ENCODE data around the gene PROP1.
"Not testable (repeated sequence)": the region's sequence is repeated elsewhere in the genome, so short reads cannot be mapped to it uniquely, and the experiment has no call there.

PROP1 gene

DNA sequence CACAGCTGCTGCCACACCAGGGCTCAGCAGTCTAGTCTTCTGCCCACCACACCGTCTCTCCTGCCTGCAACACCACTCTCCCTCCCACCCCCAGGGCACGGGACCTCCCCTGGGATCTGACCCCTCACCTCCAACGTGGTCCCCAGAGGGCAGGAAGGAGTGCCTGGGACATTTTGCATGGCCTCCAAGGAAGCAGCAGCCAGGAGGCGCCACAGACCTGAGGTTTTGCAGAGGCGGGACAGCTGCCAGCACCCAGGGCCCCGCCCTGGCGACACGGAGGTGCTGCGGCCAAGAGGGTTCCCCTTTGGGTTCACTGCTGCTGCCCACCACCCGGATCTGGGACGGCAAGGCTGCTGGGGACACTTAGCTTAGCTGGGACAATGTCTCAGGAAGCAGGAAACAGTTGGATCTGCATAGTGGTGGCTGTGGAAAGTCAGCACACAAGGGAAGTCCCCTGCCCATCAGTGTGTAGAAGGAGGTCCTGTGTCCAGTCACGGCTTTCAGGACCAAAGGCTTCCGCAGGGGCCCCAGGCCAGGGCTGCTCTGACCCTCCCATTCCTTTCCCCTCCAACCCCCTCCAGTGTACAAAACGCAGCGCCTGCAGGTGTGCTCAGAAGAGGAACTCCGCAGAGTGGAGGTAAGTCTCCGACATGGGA lies 13.8 kb downstream of the PROP1 start:
- no peak for DNase-seq

DNA sequence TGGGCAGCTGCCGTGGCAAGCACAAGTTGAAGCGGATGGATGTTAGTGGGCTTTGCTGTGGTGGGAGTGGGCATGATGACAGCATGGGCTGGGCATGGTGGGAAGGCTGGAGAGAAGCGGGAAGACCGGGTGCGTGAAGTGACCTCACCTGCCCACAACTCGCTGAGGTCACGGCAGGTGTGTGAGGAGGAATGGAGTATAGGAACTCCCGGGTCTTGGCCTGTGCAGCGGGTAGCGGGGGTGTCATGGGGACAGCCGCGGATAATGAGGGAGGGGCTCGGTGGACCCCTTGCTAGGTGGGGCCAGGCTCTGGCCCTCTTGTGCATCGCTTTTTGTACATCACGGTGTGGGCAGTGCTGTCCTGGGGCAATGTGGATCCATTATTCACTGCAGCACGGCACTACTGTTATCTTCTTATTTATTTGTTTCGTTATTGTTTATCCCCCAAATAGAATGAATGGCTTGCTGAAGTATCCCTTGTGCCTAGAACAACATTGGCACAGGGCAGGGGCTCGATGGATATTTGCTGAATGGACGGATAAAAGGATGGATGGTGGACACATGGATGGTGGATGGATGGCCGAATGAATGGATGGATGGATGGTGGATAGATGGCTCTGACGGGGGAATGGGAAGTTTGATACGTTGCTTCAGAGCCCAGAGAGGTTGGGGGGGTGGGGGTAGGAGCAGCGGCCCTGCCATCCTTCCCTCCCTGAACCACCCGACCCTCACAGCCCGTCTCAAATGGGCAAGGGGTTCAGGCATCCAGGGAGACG lies 14.6 kb downstream of the PROP1 start:
- no peak for DNase-seq

DNA sequence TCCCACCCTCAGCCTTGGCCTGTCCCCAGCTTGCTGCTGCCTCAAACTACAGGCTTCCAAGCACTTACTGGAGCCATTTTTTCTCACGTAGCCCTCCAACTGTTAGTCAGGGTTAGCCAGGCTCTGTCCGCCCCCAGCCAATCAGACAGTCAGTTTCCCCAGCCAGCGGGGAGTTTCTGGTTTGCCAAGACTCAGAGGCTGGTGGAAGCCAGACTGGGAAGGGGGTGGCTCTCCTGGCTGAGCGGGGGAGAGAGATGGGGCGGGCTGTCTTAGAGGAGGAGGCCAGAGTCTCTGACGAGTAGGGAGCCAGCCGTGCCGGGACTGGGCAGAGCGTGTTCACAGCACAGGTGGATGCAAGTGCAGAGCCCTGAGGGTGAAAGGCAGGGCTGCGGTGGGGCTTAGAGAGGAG lies 15.3 kb downstream of the PROP1 start:
- DNase-seq, result no peak

DNA sequence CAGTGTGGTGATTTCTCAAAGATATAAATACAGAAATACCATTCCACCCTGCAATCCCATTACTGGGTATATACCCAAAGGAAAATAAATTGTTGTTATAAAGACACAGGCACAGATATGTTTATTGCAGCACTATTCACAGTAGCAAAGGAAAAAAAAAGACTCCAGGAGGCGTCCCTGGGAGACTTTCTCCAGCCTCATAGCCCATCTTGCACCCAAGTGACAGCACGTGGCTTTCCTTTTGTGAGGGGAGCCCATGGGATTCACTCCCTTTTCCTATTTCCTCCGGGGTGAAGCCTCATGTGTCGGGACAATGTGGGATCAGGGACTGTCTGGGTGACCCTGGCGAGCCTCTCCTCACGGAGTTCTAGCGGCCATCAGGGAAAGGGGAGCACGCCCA lies 18.4 kb downstream of the PROP1 start:
- not testable (repeated sequence) for DNase-seq

DNA sequence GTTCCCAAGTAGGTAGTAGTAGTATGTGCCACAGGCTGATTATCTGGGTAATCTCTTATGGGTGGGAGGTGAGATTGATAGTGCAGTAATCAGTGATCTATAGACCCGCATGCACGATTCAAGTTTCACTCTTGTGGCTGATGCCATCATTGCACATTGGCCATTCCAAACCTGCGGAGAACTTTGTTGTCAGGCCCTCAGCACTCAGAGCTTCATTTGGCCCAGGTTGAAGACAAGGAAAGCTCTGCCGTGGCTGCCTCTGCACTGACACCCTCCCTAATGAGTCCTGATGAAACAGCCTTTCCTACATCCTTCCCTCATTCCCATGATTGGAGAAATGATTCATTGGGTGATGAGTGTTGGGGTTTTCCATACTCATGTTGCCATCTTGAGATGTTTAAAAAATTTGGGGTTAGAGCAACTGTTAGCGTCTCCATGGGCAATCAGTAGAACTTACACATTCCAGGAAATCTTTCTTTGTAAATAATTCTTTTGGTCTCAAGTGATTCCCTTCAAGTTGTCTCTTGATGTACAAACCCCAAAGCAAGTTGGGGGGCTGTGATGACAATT lies 22.9 kb downstream of the PROP1 start:
- no peak for DNase-seq

DNA sequence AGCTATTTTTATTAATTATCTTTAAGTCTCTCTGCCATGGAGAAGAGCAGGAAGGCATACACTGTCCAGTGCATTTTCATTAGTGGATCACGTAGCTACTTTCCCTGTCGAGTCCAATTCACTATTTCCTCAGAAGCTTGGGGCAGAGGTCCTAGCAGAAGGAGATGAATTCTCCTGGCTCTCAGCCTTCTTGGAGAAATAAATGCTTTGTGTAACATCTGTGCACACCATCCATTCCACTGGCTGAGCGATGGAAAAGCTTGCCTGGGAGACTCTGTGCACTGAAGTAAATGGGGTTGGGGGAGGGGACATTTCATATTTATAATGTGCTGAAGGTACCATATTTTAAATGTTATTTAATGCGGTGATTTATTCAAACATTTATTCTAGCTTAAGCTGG lies 23.4 kb downstream of the PROP1 start:
- no peak for DNase-seq

DNA sequence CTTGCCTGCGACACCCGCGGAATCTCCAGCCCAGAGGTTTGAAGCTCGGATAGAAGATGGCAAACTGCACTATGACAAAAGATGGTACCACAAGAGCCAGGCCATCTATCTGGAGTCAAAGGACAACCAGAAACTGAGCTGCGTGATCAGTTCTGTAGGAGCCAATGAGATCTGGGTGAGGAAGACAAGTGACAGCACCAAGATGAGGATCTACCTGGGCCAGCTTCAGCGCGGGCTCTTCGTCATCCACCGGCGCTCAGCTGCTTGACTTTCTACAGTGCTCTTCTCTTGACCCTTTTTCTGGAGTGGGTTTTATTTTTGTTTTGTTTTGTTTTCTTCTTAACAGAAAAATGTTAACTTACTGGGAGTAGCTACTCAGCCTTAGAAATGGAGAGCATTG lies 24.0 kb downstream of the PROP1 start:
- not testable (repeated sequence) for DNase-seq

DNA sequence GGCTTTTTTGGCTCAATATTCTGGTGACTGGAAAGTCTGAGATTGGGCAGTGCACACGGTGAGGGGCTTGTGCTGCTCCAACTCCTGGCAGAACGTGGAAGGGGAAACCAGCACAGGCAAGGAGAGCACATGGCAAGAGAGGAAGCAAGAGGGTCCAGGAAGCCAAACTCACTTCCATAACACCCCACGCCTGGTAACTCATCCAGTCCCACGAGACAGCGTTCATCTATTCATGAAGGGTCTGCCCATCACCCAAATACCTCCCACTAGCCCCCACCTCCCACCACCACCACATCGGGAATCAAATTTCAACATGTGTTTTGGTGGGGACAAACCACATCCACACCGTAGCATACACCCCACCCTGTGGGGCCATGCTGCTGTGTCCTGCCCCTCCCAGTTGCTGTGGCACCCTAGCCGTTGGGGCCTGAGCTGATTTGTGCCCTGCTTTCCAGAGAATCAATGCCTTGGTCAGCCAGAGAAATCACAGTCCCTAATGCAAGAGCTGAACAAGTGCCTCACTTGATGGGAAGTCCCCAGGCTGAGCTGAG lies 27.3 kb downstream of the PROP1 start:
- DNase-seq, result no peak

DNA sequence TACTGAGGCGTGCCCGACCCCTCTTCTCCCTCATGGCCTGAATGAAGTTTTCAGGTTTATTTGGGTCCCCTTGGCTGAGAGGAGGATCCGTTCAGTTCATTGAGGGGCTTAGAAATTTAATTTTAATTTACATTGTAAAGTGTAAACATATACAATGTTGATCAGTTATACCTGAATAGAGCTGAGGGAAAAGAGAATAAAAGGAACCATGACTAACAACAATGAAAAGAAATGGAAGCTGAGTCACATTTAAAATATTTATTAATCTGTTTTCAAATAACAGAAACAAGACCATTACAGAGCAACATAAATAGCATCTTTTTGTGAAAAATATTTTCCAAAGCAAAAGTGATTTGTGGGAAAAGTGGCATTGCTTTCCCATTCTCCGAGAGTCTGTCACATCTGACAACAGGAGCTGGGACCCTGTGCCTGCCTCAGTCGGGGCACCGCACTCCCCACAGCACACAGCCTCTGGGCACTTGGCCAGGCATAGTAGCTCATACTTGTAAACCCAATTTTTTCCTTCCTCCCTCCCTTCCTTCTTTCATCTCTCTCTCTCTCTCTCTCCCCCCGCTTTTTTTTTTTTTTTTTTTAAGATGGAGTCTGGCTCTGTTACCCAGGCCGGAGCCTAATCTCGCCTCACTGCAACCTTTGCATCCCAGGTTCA lies 28.7 kb downstream of the PROP1 start:
- no peak for DNase-seq

DNA sequence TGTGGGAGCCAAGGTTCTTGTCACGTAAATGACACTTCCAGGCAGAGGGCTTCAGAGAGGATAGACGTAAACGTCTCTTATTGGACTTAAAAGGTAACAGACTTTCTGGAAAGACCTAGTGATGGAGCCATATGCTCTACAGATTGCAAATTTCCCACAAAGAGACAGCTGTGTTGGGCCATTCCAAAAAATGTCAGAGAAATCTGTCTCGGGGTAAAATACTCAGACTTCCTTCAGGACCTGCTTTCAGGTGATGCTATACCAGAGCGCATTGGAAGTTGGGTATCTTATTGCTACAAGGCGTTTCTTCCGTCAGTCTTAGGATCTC lies 29.2 kb downstream of the PROP1 start:
- DNase-seq, result no peak

DNA sequence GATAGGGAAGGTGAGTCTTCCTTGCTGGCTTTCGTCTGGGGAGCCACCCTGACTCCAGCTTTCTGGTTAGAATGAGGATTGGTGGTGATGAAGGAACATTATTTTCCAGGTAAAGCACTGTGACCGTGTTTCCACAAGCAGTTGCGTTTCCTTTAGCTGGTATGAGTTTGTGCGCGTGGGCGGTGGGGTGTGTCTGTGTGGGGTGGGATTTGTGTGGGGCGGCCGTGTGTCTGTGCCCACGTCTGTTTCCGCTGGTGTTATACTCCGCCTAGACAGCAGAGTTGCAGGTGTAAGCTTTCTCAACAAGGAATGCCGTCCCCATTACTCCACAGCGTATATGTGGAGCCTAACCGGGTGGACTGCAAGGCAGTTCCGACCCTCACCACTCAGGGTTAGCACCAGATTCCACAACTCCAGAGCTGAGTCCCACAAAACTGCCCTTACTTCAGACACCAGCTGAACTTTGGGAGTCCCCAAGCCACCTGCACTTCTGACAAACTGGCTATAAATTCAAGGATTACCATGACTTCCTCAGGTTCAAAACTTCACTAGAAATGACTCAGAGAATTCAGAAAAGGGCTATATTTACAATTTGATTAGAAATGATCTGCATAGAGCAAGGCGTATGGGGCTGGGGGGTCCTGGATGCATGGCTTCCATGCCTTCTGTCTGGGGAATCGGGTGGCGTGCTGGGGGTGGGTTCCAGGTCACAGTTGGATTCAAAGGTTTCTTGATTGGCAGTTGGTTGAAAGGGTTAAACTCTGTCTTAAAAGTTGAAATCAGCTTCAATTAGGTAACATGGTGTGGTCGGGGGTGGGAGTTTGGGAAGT lies 29.8 kb downstream of the PROP1 start:
- DNase-seq, result no peak

DNA sequence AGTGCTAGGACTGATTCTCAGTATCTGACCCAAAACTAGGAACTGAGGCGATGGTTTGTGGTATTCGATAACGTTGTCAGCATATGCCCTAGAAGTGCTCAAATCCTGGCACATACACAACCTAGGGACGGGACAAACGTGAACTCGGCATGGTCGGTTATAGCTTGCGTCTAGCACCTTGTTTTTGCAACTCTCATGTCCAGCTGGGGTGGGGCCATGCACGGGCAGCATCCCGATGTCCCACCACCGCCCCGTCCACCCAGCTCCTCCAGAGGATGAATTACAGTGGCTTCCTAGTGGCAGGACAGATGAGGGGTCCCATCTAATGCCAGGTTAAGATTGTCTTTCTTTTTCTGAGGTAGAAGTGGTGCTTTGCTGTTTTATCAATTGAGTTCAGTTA lies 31.6 kb downstream of the PROP1 start:
- no peak for DNase-seq

DNA sequence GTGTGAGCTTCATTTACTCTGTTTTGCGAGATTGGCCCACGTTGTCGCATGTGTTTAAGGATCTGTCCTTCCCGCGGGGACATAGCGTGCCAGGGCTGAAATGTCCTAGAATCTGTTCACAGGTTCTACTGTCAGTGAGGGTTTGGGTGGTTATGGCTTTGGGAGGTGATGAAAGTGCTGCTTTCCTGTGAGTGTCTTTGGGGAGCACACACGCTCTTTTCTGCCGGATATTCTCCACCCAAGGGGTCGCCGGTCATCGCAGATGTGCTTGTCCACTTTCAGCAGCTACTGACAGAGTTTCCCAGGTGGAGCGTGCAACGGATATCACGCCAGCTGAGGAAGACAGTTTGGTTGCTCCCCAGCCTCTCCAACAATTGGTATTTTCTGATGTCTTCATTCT lies 32.1 kb downstream of the PROP1 start:
- DNase-seq, result no peak

DNA sequence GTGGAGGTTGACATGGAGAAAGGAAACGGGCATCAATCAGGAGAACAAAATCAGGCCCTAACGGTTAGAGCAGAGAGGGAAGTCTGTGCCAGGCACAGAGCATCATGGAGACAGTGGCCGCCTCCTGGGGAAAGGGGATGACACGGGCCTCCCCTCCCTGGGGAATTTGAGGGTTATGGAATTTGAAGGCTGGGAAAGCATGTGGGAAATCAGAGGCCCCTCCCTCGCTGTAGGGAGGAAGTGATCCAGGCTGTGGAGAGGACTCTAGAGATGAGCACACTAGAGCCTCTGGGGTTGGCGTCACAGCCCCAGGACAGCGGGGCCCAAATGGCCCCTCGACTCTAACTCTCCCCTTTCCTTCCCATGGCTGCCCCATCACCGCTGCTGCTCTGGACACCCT lies 36.7 kb downstream of the PROP1 start:
- no peak for DNase-seq

DNA sequence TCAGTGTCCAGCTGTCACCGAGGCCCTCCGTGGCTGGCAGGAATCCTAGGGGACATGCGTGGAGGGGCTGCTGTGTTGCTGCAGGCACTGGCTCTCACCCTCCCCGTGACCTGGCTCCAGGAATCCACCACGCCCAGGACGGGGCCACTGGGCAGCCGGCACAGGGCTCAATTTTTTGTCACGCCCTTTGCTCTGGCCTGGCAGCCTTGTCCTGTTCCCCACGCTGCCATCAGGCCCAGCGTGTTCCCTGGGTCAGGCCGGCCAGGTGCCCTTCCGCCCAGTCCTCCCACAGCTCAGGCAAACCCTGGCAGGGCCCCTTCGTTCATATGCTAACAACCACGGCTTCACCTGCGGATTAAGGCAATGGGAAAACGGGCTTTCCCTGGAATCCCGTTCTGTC lies 37.3 kb downstream of the PROP1 start:
- no peak for DNase-seq

DNA sequence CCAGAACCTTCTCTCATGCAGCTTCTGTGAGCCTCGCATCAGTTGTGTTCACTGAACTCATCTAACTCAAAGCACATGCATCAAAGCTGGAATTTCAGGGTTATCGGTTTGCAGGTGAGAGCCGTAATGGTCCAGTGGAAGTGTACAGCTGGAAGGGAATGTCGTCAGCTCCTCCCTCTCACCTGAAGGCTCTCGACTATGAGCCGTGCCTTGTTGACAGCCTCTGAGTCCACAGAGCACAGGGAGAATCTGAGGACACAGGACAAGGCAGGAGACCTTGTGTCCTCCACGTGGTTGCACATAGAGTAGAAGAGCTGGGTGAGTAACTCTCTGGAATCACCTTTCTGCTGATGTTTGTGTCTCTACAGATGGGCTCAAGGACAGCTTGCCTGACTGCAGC lies 38.8 kb downstream of the PROP1 start:
- no peak for DNase-seq

DNA sequence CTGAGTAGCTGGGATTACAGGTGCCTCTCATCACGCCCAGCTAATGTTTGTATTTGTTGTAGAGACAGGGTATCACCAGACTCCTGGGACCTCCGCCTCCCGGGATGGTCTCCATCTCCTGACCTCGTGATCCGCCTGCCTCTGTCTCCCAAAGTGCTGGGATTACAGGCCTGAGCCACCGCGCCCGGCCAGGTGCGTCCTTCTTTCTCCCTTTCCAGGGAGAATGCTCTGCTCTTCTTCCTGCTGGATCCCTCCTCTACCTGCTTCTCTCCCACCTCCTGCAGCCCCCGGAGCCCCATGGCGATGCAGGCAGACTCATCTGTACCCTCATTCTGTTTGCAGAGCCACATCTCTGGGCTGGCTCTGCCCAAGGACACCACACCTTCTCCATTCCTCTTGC lies 42.9 kb downstream of the PROP1 start:
- DNase-seq, result not testable (repeated sequence)

DNA sequence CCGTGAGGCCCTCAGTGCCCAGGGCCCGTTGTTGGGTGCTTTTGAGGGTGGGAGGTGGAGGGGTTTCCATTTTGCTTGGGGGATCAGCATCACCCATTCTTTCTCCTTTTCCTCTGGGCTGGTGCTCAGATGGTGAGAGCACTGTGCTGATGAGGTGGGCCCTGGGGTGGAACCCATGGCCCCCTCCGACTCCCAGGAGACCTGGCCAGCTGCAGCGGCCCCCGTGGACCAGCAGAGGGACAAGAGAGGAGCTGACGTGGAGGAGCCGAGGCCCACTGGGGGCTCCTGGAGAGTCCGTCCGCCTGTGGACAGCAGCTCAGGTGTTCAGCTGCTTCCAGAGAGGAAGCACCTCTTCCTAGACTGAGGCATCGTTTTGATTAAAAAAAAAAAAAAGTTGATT lies 46.4 kb downstream of the PROP1 start:
- DNase-seq, result not testable (repeated sequence)

DNA sequence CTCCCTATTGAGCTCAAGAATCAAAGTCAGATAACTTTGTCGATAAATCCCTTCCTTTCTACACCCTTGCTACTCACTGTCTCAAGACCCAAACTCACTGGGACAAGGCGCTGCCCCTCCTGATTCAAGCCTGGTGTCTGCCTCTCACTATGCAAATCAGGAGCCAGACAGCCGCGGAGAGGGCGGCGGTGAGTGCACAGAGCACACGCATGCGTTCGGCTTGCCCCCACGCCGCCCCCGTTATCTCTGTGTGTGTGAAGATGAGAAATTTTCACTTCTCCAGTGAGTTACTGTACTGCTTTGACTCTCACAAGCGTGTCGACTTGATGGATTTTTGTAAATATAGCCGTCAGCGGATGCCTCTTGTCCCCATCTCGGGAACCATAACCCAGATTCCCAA lies 47.0 kb downstream of the PROP1 start:
- not testable (repeated sequence) for DNase-seq

DNA sequence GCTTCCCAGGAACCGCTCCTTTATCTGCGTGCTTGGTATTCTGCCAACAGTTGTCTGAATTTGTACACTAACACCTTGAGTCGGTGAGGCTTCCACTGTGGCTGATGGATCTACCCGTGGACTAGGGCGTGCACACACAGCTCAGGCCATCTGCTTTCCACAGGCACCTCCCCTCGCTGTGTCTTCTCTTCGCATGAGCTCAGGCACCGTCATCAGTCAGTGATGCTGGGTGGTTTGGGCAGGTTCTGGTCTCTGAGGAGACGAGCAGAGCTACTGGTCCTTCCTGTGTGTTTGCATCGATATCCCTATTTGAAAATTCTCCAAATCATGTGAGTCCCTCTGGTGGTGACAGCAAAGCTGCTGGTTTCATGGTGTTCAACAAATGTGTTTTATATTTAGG lies 48.1 kb downstream of the PROP1 start:
- peak; percentile 3 for DNase-seq

DNA sequence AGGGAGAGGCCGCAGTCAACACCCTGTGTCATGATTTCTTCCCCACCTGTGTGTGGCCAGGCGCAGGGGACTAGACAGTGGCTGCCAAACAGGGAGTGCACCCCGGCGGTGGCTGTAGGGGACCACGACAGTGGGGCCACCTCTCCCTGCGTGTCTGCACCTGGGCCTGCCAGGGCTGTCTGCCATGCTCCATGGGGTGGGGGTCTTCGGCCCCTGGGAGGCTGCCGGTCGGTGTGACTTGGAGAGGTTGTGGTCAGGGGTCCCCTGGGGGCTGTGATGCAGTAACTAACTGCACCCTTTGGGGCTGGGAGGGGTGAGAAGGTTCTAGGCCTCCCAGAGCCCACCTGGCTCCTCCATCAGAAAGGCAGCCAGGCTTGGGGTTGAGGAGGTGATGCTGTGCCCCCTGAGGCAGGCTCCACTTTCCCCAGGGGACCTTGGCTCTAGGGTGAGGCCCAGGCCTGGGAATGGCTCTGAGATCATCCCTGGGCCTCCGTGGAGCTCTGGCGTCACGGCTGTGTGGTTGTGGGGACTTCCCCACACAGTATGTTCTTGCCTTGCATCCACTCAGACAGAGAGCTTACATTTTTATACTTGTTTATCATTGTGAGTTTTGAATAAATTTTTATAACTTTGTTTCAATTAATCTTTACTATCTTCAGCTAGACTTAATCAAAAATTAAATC lies 50.3 kb downstream of the PROP1 start:
- not testable (repeated sequence) for DNase-seq

DNA sequence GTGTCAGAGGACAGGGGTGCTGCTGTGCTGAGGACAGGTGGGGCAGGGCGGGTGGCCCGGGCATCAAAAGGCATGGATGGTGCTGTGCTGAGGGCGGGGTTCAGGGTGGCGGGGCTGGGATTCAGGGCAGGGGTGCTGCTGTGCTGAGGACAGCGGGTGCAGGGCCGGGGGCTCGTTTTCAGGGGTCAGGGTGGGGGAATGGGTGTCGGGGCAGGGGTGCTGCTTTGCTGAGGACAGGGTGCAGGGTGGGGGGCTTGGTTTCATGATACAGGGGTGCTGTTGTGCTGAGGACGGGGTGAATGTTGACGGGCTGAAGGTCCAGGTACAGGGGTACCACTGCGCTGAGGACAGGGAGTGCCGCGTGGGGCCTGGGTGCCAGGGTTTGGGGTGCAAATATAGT lies 50.9 kb downstream of the PROP1 start:
- not testable (repeated sequence) for DNase-seq
